ENCODE data around the gene CAMTA1. TPM values are rescaled to one million over a fixed set of nuclear protein-coding genes. Genes with fewer than 3 reads are reported as not detected.
"Not testable (repeated sequence)": the region's sequence is repeated elsewhere in the genome, so short reads cannot be mapped to it uniquely, and the experiment has no call there.

Gene CAMTA1
- total RNA-seq, 4 donors from 2014 or later: 45.3 to 68.9 (median 62.0) TPM

DNA sequence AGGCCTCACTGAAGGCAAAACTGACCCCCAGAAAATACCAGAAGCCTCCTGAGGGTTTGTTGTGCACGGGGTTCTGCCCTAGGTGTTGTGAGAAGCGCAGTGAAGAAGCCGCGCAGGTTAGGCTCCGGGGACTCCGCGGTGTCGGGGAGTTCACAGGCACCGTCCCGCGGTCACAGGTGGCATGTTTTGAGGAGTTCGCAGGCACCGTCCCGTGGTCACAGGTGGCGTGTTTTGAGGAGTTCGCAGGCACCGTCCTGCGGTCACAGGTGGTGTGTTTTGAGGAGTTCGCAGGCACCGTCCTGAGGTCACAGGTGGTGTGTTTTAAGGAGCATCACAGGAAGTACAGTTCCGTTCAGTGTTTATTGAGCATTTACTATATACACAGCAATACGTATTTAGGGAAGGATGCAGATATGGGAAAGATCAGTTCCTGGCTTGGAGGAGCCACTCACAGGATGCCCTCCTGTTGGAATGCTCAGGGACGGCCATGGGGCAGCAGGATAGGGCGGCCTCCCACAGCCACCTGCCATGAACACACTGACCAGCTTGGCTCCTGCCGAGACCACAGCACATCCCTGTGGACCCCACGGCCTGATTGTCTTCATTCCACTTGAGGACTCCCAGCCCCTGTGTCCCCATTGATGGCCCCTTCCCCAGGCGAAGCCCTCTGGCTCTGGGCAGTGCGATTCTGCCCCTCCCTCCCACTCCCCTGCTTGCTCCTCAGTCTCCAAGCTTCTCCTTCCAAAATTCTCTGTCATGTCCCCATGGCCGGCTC is 899.8 kb downstream of the CAMTA1 start:
- TF ChIP-seq CTCF (IDR thresholded peaks at IDR 0.05): no peak
- ATAC-seq (ENCODE audit: low FRiP score) (no peak), DNase-seq (ENCODE audit: low spot score) (no peak)

DNA sequence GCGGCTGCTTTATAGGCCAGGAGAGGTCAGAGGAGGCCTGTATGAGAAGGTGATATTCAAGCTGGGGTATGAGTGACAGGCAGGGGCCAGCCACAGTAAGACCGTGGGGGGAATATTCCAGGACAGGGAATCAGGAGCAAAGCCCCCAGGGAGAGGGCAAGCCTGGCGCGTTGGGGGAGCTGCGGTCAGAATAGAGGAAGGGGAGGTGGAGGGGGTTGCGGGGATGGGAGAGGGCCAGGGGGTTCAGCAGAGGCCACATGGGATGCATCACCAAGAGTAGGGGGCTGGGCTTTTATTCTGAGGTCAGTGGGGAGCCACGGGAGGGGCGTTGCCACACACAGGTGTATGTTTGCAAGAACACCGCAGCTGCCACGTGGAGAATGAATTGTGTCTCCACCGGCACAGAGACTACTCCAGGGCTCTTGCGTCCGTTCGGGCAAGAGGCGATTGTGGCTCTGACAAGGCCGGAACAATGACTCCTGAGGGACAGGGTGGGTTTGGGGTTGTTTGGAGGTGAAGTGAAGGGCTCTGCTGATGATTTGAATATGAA is 901.1 kb downstream of the CAMTA1 start:
- no peak for TF ChIP-seq CTCF (IDR thresholded peaks at IDR 0.05)
- DNase-seq (ENCODE audit: low spot score) (no peak), ATAC-seq (ENCODE audit: low FRiP score) (no peak)

- no peak for TF ChIP-seq CTCF (IDR thresholded peaks at IDR 0.05)
- ATAC-seq (ENCODE audit: low FRiP score): no peak
- no peak for DNase-seq (ENCODE audit: low spot score)
These were observed 902.2 kb downstream of the CAMTA1 start for GRCh38 chr1:7687411-7687810.

DNA sequence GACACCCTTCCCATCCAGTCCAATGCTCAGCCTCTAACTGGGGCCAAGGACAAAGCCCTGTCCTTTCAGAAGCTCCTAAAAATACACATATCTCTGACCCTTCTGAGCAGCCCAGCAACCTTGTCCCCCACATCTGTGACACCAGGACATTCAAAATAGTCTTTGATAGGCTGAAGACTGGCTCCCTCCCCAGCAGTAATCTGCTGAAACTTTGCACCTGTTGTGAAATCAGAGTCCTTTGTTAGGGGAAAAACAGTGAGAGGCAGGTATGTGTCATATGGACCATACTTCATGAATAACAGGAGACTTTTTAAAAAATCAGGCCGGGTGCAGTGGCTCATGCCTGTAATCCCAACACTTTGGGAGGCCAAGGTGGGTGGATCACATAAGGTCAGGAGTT is 903.4 kb downstream of the CAMTA1 start:
- ATAC-seq (ENCODE audit: low FRiP score): no peak
- no peak for DNase-seq (ENCODE audit: low spot score)
- no peak for TF ChIP-seq CTCF (IDR thresholded peaks at IDR 0.05)

- not testable (repeated sequence) for DNase-seq (ENCODE audit: low spot score); ATAC-seq (ENCODE audit: low FRiP score)
These were observed 904.1 kb downstream of the CAMTA1 start for GRCh38 chr1:7689307-7689706.

DNA sequence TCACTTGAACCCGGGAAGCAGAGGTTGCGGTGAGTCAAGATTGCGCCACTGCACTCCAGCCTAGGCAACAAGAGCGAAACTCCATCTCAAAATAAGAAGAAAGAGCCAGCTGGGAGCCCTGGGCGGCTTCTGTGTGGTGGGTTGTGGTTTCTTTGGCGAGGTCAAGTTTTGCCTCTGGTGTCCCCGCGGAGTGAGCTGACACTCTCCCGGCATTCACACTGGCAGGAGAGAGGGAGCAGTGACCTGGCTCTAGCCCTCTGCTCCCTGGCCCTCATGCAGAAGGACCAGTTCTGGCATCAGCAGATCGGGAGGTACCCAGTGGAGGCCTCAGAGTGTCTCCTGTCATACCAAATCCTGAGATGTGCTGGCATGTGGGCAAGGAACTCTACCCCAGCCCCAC is 904.8 kb downstream of the CAMTA1 start:
- ATAC-seq (ENCODE audit: low FRiP score): peak; percentile 8
- no peak for TF ChIP-seq CTCF (IDR thresholded peaks at IDR 0.05)
- no peak for DNase-seq (ENCODE audit: low spot score)

- no peak for DNase-seq (ENCODE audit: low spot score)
- no peak for TF ChIP-seq CTCF (IDR thresholded peaks at IDR 0.05)
These were observed 905.4 kb downstream of the CAMTA1 start for GRCh38 chr1:7690496-7691182.

More at GRCh38 chr1:7690496-7691182, 905.4 kb downstream of the CAMTA1 start:
- ATAC-seq (ENCODE audit: low FRiP score): peak; percentile 37

Data from omental fat pad (tissue), 4 donors.